GM18505 (cell line): Measurements from ENCODE around the gene SYT3.
"Not testable (repeated sequence)": the region's sequence is repeated elsewhere in the genome, so short reads cannot be mapped to it uniquely, and the experiment has no call there.

Experiments
- ATAC-seq: cut with Tn5 transposase; IDR thresholded peaks from one replicate; pipeline ENCODE4 v1.9.1; 2021; ENCODE audit not compliant: unreplicated experiment
- POLR2A ChIP-seq: IDR thresholded peaks from 4 replicates; pipeline ENCODE4 v1.6.1; 2011; ENCODE audit warnings: borderline replicate concordance; ENCODE audit not compliant: insufficient read depth, insufficient read length; ENCODE audit errors: extremely low read depth

The SYT3 gene

GRCh38 chr19:50633973-50634372, 5.7 kb downstream of the SYT3 start:
- ATAC-seq, result no peak
- no peak for TF ChIP-seq POLR2A

- TF ChIP-seq POLR2A, result no peak
- no peak for ATAC-seq
Observed at GRCh38 chr19:50633359-50633758, 6.3 kb downstream of the SYT3 start.

- TF ChIP-seq POLR2A, result no peak
- ATAC-seq, result no peak
Observed at GRCh38 chr19:50632151-50632835, 7.4 kb downstream of the SYT3 start.

- TF ChIP-seq POLR2A, result no peak
- no peak for ATAC-seq
Observed at GRCh38 chr19:50629801-50630200, 9.9 kb downstream of the SYT3 start.

- TF ChIP-seq POLR2A, result no peak
- no peak for ATAC-seq
Observed at GRCh38 chr19:50629194-50629593, 10.5 kb downstream of the SYT3 start.

GRCh38 chr19:50628551-50628950, 11.1 kb downstream of the SYT3 start:
- no peak for ATAC-seq
- no peak for TF ChIP-seq POLR2A

GRCh38 chr19:50628146-50628545, 11.5 kb downstream of the SYT3 start:
- no peak for ATAC-seq

GRCh38 chr19:50626795-50627194, 12.9 kb downstream of the SYT3 start:
- TF ChIP-seq POLR2A, result no peak
- ATAC-seq, result no peak

More at GRCh38 chr19:50628146-50628545, 11.5 kb downstream of the SYT3 start:
- no peak for TF ChIP-seq POLR2A

GRCh38 chr19:50626011-50626410, 13.7 kb downstream of the SYT3 start:
- no peak for ATAC-seq
- no peak for TF ChIP-seq POLR2A

- ATAC-seq, result no peak
- no peak for TF ChIP-seq POLR2A
Observed at GRCh38 chr19:50624949-50625600, 14.6 kb downstream of the SYT3 start.

GRCh38 chr19:50620394-50620906, 19.2 kb downstream of the SYT3 start:
- not testable (repeated sequence) for ATAC-seq

- ATAC-seq, result not testable (repeated sequence)
Observed at GRCh38 chr19:50619184-50619583, 20.5 kb downstream of the SYT3 start.

- ATAC-seq, result not testable (repeated sequence)
Observed at GRCh38 chr19:50618379-50618778, 21.3 kb downstream of the SYT3 start.

GRCh38 chr19:50612504-50613404, 26.9 kb downstream of the SYT3 start:
- not testable (repeated sequence) for ATAC-seq
